GM10847 (cell line): ENCODE measurements around the gene OLFM3.

Source experiments
- POLR2A ChIP-seq: IDR thresholded peaks from 2 replicates; pipeline ENCODE4 v1.6.1; 2011; ENCODE audit not compliant: insufficient read length; ENCODE audit errors: extremely low read depth

OLFM3 gene

DNA sequence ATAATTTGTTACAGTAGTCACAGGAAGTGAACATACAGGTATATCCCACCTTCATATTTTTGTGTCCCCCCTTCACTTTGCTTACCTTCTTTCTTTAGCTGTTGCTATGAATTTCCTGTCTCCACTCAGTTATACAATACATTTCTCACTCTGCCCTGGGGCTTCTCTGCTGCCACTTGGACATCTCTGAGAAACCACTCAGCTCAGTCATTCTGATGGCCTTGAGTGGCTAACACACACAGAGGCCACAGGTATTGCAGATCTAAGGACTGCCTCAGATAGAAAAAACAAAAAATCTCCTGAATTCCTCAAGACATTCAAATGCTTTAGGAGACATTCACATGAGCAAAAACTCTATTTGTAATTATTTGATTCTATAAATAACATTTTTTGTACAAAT is 87.7 kb downstream of the OLFM3 start:
- no peak for TF ChIP-seq POLR2A

DNA sequence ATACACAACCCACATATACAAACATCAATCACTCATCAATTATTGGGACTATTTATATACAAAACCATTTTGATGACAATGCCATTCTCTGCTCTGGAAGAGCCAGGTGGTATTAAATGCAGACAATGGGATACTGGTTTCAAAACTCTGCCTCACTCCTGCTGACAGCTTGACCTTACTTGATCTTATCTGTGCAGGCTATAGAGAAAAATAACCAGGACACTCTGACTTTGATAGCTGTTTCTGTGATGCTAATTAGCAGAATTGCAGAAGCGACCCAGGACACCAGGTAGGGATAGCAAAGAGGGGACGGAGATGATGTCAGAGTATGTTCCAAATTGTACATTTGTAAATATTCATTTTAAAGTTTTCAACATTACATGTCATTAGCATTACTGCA is 89.5 kb downstream of the OLFM3 start:
- no peak for TF ChIP-seq POLR2A

DNA sequence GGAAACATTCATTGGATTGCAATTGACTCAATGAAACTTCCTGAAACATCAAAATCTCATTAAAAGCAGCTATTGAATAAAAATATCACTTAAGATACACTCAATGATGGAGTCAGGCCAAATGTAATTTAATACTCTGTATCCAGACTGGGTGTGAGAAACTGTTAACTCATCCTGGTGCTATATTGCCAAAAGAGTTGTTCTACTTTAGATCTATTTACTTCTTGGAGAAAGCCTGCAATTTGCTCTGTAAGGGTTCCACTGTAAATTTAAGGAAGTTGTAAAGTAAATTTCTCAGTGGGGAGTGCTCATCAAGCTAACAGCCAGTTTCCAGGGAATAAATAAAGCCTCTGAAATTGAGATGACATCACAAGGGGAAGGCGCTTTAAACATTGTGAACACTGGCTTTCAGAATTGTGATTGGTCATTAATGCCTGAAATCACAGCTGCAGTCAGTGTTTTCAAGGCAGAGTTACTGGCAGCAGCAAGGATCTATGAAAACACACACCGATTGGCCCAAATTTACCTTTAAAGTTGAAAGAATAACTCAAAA is 91.4 kb downstream of the OLFM3 start:
- TF ChIP-seq POLR2A, result no peak

DNA sequence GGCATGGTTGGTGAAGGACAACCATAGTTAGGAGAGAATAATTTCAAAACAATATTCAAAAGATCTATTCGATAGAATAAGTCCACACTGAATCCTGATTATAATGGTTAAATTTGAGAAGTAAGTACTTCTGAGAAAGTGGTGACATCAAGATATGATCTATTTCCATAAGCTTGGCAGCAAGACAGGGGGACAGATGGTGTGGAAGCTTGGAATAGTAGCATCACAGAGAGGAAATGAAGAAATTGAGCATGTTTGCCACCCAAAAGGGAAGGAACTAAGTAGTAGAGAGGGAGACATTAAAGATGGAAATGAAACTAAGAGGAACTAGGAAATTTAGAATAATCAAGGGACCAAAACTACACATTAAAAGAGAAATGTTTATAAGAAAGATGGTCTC is 94.5 kb downstream of the OLFM3 start:
- TF ChIP-seq POLR2A, result no peak

DNA sequence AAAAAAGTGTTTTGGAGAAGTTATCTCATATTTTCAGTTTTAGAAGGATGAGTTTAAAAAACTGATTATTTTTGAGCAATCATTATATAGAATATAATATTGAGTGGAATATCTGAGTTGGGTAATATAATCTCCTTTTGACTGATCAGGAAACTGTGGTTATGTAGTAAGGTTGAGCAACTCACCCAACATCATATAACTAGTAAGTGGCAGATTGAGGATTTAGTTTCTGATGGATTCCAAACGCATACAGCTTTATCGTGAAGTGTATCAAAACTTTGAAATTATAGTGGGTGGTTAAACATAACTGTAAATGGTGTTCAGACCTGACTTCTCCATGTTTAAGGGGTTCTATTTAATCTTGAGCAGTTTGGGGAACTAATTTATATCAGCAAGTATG is 98.6 kb downstream of the OLFM3 start:
- TF ChIP-seq POLR2A, result no peak

DNA sequence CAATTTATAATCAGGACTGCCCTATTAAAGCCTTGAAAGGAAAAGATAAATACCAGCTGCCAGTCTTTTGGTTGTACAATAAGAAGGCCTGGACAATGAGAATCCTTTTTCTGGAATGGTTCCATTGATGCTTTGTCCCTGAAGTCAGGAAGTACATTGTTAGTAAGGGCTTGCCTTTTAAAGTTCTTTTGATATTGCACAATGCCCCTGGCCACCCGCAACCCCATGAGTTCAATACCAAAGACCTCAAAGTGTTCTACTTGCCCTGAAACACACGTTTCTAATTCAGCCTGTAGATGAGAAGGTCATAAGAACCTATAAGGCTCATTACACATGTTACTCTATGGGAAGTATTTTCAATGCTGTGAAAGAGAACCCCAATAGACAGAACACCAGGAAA is 112.1 kb downstream of the OLFM3 start:
- TF ChIP-seq POLR2A, result no peak

DNA sequence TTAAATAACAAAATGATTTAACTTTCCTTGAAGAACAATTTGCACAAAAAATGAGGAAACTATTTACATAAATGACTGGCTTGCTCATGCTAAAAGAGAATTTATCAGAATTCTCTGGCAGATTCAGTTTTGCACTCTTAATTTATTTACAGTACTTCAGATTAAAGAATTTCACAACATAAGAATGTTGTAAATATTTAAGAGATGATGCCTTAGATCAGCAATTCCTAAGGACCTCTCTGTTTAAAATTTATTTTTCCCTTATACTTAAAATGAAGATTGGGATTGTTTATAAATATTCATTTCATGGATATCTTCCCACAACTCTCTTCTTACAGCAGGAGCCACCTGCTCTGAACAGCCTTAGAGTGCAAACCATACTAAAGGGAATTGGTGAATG is 120.8 kb downstream of the OLFM3 start:
- no peak for TF ChIP-seq POLR2A

DNA sequence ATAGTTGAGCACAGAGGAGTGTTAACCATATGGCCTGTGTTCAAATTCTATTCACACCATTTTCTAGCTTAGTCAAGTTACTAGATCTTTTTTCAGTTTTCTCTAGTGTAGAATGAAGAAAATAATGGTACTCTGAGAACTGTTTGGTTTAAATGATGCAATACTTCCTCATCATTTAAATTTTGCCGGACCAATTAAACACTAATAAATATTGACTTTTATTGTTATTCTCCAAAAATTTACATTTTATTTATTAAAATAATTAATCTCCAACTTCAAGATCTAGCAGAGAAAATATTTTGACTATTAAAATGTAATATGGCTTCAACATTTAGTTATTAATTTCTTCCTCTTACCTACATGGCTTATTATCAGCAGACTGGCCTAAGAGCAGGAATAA is 123.1 kb downstream of the OLFM3 start:
- no peak for TF ChIP-seq POLR2A

DNA sequence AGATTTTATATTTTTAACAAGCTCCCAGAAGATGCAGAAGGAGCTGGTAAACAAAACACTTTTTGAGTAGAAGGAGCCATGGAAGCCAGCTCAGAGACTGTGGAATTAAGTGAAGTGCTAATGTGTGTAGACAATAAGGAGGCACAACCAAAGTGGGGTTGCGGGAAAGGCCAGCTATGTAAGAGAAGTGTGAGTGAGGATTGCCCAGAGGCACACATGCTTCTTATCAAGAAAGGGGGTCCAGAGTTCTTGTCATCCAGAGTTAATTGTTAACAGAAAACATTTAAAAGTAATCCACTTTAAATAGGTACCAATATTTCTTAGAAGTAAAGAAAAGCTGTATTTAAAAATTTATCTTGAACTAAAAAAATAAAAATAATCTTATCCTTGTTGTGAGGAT is 136.8 kb downstream of the OLFM3 start:
- no peak for TF ChIP-seq POLR2A

DNA sequence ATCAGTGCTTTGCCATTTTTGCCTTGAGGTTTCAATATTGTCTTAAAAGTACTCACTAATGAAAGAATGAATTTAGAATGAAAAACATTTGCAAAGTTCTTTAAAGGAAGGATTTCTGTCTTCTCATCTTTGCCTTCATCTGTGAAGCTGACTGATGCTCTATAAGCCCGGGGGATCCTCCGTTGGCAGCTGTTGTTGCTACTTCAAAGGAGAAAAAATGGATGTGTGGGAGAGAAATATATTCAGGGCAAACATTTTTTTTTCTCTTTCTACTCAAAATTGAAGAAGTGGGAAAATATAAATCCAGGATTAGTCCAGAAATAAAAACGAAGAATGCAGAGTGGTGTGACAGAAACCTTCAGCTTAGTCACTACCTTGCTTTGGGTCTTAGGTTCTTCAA is 142.5 kb downstream of the OLFM3 start:
- TF ChIP-seq POLR2A, result no peak

DNA sequence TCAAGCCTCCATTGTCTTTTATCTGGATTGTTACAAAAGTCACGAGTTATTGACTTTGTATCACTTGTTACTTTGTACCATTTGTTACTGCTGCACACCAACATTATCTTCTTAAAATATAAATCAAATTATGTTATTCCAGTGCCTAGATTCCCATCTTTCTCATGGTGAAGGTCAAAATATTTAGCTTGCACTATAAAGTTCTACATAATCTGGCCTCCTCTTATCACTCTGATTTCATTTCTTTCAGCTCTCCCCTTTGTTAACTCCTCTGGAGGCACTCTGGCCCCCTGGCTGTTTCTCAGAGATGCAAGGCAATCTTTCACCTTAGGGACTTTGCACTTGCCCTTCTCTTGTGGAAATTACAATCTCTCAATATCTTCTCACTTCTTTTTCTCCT is 143.8 kb downstream of the OLFM3 start:
- no peak for TF ChIP-seq POLR2A

DNA sequence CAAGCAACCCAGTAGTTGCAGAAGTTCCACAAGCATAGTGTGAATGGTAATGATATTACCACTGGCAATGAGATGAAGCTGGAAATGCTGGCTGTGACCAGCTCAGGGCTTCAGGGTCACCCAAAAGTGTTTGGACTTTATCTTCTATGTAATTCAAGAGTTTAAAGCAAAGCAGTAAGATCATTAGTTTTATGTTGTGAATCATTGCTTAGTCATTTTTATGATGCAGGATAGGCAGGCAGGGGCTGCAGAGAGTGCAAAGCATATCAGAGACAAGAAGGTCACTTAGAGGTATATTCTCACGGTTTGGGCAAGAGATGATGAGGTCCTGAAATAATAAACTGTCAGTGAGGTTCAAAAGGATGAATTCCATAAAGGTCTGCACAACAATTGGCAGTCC is 147.4 kb downstream of the OLFM3 start:
- no peak for TF ChIP-seq POLR2A

DNA sequence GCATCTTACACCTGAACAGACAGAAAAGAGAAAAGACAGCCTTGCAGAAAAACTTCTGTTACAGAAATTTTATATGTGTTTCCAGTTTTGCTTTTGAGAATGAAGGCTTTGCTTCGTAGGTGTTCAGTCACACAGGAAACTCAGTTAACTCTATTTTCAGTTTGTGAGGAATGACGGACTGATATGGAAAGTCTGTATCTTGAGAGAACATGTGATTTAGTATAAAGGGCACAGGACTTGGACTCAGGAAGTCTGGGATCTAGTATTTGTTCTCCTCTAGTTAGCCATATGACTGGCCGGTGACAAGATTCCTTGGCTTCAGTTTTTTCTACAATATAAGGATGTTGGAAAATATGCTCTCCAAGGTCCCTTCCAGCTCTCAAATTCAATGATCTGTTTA is 149.1 kb downstream of the OLFM3 start:
- no peak for TF ChIP-seq POLR2A

DNA sequence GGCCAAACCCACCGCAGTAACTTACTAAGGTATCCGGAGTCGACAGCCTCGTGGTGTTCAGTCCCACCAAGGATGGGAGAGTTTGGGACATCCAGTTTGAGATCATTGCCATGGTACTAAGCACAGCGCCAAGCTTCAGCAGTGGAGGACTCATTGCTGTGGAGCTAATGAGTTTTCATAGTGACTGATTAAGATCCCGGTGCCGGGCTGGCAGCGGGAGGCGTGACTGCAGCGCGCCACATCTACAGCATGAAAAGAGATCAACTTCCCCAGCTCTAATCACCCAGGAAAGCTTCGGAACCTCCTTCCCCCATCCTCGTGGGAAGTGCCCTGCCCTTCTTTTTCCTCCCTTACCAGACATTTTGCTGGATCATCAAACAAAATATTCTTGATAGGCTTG is 149.9 kb downstream of the OLFM3 start:
- no peak for TF ChIP-seq POLR2A

DNA sequence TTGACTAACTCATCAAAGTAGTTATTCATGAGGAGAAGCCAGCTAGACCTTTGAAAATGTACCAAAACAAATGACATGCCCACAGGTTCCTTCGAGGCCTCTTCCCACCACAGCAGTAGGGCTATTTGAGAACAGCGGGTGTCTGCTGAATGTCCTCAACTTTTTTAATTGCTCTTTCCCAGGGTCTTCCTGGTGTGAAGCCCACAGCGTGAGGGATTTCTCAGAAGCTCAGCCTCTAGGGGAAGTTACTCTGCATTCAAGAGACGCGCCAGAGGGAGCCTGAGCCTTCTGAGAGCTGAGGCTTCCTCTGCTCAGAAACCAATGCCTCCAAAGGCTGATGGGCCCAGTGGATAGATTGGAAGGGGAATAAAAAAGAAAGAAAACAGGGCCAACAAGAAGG is 153.6 kb downstream of the OLFM3 start:
- no peak for TF ChIP-seq POLR2A

DNA sequence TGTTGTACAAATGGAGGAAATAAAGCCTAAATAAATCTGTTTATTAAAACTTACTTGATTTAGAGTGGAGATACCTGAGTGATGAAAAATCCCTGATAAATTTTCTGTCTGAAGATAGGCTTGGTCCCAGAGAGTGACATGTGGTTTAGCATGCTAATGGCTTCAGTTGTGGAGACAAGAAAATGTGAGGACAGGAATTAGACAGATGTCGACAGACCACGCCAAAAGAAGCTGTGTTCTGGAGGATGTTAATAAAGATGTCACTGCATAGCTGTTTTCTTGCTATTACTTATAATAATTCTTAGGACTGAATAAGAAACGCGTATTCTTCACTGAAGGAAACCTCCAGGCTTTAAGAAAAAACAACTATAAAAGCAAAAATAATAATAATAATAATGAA is 154.9 kb downstream of the OLFM3 start:
- TF ChIP-seq POLR2A, result no peak

DNA sequence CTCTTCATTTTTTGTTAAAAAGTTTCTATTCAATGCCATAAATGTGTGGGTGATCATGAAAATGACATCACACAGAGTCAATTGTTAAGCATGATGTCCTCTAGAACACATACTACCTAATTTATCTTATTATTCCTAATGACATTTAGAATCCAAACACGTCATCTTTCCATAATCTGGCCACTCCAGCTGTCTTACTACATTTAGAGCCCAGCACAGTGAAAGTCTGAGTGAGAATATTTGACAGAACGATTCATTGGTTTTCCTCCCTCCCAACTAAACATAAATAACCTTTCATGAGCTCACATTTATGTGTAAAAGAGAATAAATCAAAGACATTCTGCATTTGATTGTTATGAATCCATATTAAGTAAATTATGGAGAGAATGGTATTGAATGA is 160.7 kb downstream of the OLFM3 start:
- TF ChIP-seq POLR2A, result no peak

DNA sequence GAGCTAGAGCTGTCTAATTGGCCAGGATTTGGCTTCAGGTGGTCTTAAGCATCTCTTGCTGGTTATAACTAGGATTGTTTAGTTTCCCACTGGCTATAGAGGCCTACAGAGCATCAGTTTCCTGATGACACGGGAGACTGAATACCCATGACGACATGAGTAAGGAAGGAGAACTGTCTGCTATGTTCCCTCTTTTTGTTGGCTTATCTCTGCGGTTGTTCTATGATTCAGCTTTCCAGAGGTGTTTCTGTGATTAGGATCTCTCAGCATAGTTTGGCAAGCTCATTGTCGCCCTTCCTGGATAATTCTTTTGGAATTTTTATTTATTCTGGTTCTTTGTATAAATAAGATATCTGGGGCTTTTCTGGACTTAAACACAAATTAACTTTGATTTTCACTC is 163.4 kb downstream of the OLFM3 start:
- TF ChIP-seq POLR2A, result no peak
